ENCODE data around the gene TNIP3.
A peak's percentile ranks its signal among the peaks of the same experiment; 100 is the strongest.
"Not testable (repeated sequence)": the region's sequence is repeated elsewhere in the genome, so short reads cannot be mapped to it uniquely, and the experiment has no call there.

TNIP3 gene

DNA sequence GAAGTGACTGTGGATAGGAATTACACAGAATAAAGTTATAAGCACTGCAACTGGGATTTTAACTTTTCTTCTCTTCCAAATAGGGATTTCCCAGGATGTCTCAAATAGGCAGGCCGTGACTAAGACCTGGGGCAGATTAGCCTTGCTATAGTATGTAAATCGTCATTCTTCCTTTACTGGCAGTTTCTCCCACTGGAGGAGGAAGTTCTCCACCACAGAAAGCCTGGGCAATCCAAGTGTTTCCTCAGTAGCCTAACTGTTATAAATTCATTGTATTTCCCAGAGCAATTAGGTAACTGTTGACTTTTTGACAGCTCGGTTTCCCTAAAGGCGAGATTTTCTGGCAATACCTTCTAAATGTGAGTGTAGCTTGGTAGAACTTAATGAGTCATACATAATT lies at the start of gene TNIP3:
Gene TNIP3 (minus strand): TSS at position 31 of the 400 bp plus-strand sequence. CDS start 196 bp downstream, outside the sequence.
- DNase-seq (ENCODE audit: low spot score), result peak; percentile 56

DNA sequence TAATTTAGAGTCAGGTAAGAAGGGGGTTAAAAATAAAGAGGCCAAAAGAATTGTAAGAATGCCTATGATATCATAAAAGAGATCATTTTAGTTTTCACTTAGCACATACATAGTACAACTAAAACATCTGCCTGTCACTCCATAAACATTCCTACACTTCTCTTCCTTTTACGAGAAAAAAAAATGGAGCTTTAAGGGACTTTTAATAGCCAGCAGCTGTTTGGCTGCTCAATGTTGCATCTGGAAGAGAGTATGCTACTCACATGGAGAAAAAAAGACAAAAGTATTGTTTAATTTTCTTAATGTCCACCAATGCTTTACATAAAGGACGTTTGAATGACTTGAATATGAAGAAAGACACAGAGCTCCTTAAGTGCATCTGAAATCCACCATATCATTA lies 48.7 kb upstream of the TNIP3 start:
- DNase-seq (ENCODE audit: low spot score), result no peak

DNA sequence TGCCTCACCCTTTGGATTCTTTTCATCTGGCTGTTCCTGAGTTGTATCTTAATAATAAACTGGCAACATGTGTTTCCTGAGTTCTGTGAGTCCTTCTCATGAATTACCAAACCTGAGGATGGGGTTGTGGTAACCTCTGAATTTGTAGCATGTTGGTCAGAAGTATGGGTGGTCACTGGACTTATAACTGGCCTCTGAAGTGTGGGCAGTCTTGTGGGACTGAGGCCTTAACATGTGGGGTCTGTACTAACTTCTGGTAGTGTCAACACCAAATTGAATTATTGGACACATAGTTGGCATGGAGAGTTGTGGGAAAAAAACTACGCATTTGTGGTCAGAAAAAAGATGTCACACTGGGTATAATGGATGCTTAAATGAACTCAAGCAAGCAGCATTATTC lies 45.0 kb upstream of the TNIP3 start:
- no peak for DNase-seq (ENCODE audit: low spot score)

GRCh38 chr4:121208244-121209007 lies 44.3 kb upstream of the TNIP3 start:
- no peak for DNase-seq (ENCODE audit: low spot score)

DNA sequence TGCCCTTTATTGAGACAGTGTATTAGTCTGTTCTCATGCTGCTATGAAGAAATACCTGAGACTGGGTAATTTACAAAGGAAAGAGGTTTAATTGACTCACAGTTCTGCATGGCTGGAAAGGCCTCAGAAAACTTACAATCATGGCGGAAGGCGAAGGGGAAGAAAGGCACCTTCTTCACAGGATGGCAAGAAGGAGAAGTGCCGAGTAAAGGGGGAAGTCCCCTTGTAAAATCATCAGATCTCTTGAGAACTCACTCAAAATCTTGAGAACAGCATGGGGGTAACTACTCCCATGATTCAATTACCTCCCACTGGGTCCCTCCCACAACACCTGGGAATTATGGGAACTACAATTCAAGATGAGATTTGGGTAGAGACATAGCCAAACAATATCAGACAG lies 41.7 kb upstream of the TNIP3 start:
- not testable (repeated sequence) for DNase-seq (ENCODE audit: low spot score)

- DNase-seq (ENCODE audit: low spot score), result no peak
Measured at GRCh38 chr4:121200795-121201472, 36.8 kb upstream of the TNIP3 start.

DNA sequence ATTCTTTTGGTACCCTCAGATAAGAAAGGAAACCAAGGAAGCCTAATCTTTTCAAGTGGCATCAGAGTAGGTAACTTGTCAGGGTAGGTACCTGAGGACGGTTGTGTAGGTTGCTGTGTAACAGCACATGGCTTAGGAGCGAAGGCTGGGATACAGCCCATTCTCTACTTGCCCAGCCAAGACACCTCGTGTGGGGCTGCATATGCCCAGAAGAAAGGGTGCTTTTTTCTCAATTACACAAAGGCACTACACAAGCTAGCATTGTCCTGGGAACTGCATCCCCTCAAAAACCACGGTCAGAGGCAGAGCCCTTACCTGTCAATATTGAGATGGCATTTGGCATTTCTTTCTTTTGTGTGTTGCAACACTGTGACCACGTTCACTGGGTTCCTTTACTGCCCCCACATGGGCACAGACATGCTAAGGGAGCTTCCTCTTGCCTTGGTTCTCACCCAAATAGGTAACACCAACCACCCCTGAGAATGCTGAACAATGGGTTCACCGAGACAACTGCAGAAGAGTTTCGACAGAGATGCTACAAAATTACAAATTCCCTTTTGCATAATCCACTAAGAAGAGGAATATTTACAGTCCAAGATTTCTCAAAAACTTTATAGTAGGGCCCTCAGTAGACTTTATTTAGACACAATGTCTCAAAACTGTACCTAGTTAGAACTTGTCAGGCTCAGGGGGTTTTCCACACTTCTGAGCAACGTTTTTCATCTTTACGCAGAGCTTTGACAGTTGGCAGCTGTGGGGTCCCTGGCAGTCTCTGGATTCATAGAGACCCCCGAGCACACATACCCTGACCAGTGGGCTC lies 35.8 kb upstream of the TNIP3 start:
- DNase-seq (ENCODE audit: low spot score), result no peak

GRCh38 chr4:121198251-121198650 lies 34.1 kb upstream of the TNIP3 start:
- DNase-seq (ENCODE audit: low spot score), result no peak

- DNase-seq (ENCODE audit: low spot score), result no peak
Measured at GRCh38 chr4:121195649-121196048, 31.5 kb upstream of the TNIP3 start.

- DNase-seq (ENCODE audit: low spot score), result peak; percentile 46
Measured at GRCh38 chr4:121192480-121192879, 28.4 kb upstream of the TNIP3 start.

GRCh38 chr4:121192013-121192412 lies 27.9 kb upstream of the TNIP3 start:
- DNase-seq (ENCODE audit: low spot score), result no peak

- no peak for DNase-seq (ENCODE audit: low spot score)
Measured at GRCh38 chr4:121191361-121191760, 27.2 kb upstream of the TNIP3 start.

DNA sequence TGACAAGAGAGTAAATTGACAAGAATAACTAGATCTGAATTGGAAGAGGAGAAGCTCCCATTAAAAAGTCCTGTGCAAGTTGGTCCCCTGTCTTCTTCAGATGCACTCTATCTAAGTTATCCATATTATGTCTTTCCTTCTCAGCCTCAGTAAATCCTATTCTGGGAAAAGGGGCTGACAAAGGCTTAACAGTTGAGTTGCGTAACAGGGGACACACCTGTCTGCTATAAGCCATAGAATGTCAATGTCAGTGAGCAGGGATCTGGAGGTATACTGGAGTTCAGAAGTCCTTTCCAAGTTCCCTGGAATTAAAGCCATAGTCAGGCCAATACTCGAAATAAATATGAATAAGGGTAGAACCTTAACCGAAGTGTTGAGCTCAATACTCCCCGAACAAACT lies 26.3 kb upstream of the TNIP3 start:
- DNase-seq (ENCODE audit: low spot score), result no peak

- DNase-seq (ENCODE audit: low spot score), result no peak
Measured at GRCh38 chr4:121189326-121190215, 25.4 kb upstream of the TNIP3 start.

DNA sequence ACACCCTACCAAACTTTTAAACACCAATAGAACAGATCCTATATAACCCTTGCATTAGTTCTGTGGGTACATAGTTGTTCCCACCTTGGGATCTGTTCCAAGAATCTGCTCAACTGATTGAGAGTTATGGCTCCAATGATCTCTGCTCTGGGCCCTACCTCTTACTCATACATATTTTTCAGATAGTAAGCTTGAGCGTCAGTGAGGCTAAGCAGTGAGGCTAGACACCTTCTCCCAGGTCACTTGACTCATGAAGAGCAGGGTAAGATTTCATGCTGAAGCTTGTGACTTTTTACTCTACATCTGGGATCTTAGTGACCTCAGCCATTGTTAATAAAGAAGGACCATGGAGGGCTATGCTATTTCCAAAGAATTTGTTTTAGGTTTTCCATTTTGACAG lies 23.1 kb upstream of the TNIP3 start:
- peak; percentile 25 for DNase-seq (ENCODE audit: low spot score)

DNA sequence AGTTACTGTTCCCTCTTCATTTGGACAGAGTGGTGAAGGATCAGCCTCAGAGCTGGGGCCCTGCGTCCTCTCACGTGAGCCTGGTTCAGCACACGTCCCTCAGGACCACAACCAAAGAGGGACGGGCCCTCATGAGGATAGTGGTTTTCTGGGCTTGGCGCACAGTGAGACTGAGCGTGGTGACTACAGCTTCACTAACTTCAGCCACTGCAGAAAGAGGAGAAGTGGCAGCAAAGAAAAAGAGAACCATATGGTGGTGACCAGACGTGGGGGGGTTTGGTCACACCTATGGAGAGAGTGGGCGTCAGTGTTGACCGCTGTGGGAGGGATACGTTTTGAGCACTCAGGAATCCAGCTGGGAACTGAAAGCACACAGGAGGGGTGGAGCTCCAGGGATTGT lies 21.8 kb upstream of the TNIP3 start:
- no peak for DNase-seq (ENCODE audit: low spot score)

DNA sequence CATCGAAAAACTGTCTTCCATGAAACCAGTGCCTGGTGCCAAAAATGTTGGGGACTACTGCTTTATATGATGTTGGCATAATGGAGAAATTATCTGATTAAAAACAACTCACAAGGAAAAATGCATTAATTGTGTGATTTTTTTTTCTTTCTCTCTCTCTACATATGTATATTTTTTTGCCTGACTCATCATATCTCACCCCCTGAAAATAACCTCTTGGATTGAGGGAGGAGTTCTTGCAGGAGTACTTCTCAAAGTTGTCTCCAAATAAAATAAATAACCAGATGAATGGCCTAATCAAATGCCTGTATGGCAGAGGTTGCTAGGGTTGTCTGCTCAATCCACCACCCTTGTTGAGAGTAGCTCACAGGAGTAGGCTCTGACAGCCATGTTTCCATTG lies 19.9 kb upstream of the TNIP3 start:
- DNase-seq (ENCODE audit: low spot score), result no peak

- DNase-seq (ENCODE audit: low spot score), result no peak
Measured at GRCh38 chr4:121183361-121183760, 19.2 kb upstream of the TNIP3 start.

DNA sequence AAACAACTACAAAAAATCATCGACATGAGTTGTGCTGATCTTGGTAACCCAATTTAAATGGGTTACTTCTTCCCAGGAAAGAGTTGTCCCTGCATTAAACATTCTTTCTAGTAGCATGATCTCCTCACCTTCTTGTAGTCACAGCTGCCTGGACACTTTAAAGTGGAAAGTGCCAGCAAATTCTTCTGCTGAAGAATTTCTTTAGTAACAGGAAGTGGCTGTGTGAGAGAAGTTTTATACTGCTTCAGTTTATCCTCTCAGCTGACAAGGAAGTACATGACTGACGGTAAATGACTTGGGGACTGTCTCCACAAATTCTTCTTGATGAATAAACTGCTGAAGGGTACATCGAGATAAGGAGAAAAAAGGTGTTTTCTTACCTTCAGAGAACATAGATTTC lies 18.2 kb upstream of the TNIP3 start:
- DNase-seq (ENCODE audit: low spot score), result peak; percentile 64

- no peak for DNase-seq (ENCODE audit: low spot score)
Measured at GRCh38 chr4:121181493-121181892, 17.4 kb upstream of the TNIP3 start.

GRCh38 chr4:121180558-121180957 lies 16.4 kb upstream of the TNIP3 start:
- DNase-seq (ENCODE audit: low spot score), result no peak
